Measurements from ENCODE around the gene PMFBP1.

The PMFBP1 gene

GRCh38 chr16:72172105-72173034 is at the start of gene PMFBP1:
TSS of gene PMFBP1 (minus strand) at chr16:72172155. CDS start at chr16:72171208, 947 bp downstream.
- no peak for DNase-seq

- no peak for DNase-seq
These were observed 49.7 kb upstream of the PMFBP1 start for GRCh38 chr16:72221630-72222024.

GRCh38 chr16:72220875-72221629 is 49.1 kb upstream of the PMFBP1 start:
- DNase-seq: no peak

- DNase-seq: no peak
These were observed 47.3 kb upstream of the PMFBP1 start for GRCh38 chr16:72219282-72219681.

GRCh38 chr16:72216767-72217166 is 44.8 kb upstream of the PMFBP1 start:
- DNase-seq: no peak

- DNase-seq: no peak
These were observed 42.9 kb upstream of the PMFBP1 start for GRCh38 chr16:72214821-72215220.

GRCh38 chr16:72211110-72211509 is 39.2 kb upstream of the PMFBP1 start:
- DNase-seq: no peak

- no peak for DNase-seq
These were observed 38.6 kb upstream of the PMFBP1 start for GRCh38 chr16:72210555-72210954.

GRCh38 chr16:72210072-72210471 is 38.1 kb upstream of the PMFBP1 start:
- no peak for DNase-seq

- no peak for DNase-seq
These were observed 34.3 kb upstream of the PMFBP1 start for GRCh38 chr16:72206299-72206698.

GRCh38 chr16:72203401-72203800 is 31.4 kb upstream of the PMFBP1 start:
- DNase-seq: no peak

GRCh38 chr16:72202014-72202413 is 30.1 kb upstream of the PMFBP1 start:
- no peak for DNase-seq

- DNase-seq: no peak
These were observed 29.4 kb upstream of the PMFBP1 start for GRCh38 chr16:72201387-72201786.

- DNase-seq: no peak
These were observed 27.9 kb upstream of the PMFBP1 start for GRCh38 chr16:72199761-72200337.

GRCh38 chr16:72198771-72199201 is 26.8 kb upstream of the PMFBP1 start:
- no peak for DNase-seq

- DNase-seq: no peak
These were observed 26.2 kb upstream of the PMFBP1 start for GRCh38 chr16:72198021-72198711.

- DNase-seq: no peak
These were observed 25.6 kb upstream of the PMFBP1 start for GRCh38 chr16:72197545-72197944.

GRCh38 chr16:72195609-72196008 is 23.7 kb upstream of the PMFBP1 start:
- DNase-seq: no peak

GRCh38 chr16:72191551-72191950 is 19.6 kb upstream of the PMFBP1 start:
- DNase-seq: no peak

GRCh38 chr16:72189865-72190371 is 18.0 kb upstream of the PMFBP1 start:
- no peak for DNase-seq

- no peak for DNase-seq
These were observed 16.6 kb upstream of the PMFBP1 start for GRCh38 chr16:72188541-72188940.

GRCh38 chr16:72187551-72187950 is 15.6 kb upstream of the PMFBP1 start:
- DNase-seq: no peak

- no peak for DNase-seq
These were observed 11.0 kb upstream of the PMFBP1 start for GRCh38 chr16:72182976-72183375.
